ENCODE results near the gene ENGASE. TPM values are rescaled to one million over a fixed set of nuclear protein-coding genes. Genes with fewer than 3 reads are reported as not detected.

The ENGASE gene
- total and polyA plus RNA-seq, 2 experiments from 2014 or later = 9.0 to 27.1 TPM

DNA sequence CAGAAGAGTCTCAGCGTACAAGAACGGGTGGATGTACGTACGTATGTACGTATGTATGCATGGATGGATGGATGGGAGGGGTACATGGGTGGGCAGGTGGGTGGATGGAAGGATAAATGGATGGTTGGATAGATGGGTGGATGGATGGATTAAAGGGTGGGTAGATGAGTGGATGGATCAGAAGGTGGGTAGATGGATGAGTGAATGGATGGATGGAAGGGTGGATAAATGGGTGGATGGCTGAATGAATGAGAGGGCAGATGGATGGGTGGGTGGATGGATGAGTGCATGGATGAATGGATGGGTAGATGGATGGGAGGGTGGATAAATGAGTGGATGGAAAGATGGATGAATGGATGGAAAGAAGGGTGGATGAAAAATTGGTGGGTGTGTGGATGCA, 45.6 kb downstream of the ENGASE start (continued):
- no peak for TF ChIP-seq NANOG (IDR thresholded peaks at IDR 0.05; ENCODE audit: borderline replicate concordance)

DNA sequence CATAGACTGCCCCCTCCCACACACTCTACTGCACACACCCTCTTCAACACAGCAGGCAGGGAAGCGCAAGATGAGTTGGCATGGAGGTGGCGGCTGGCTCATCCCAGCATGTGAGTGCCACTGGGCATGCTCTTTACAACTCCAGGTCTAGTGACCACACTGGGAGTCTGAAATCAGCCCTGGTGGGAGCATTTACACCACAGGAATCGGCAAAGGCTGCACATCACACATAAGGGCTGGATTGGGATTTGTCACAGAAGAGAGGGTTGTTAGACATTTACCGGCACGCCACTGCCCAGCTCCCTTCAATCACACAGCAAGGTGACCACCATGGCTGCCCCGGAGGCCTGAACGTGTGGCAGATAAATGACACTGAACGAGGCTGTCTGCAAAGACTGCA, 49.4 kb downstream of the ENGASE start:
- Mint-ChIP-seq H3K4me1 (no peaks in the 10 kb centered on the region; the same call in 2 of the 3 replicates), H3K4me3 (no peak overlapping the region; the same call in 2 of the 3 replicates), H3K36me3 (ENCODE audit: low read depth) (no peaks in the 10 kb centered on the region; the same call in 2 of the 3 replicates), H3K27me3 (ENCODE audit: insufficient read depth, low read depth, poor library complexity) (peaks cover 11% of the 10 kb centered on the region), H3K9me3 (no peaks in the 10 kb centered on the region), H3K27ac (no peak overlapping the region)
- TF ChIP-seq POLR2AphosphoS5 (IDR thresholded peaks at IDR 0.05; ENCODE audit: low read depth) (no peak), ZNF114 (CRISPR knock-in tag; IDR thresholded peaks at IDR 0.05) (no peak), JUNB (IDR thresholded peaks at IDR 0.05; ENCODE audit: unreplicated experiment) (no peak), EZH2 (IDR thresholded peaks at IDR 0.05; ENCODE audit: low read depth, unreplicated experiment) (no peak)
- TF ChIP-seq, protein P1, sequence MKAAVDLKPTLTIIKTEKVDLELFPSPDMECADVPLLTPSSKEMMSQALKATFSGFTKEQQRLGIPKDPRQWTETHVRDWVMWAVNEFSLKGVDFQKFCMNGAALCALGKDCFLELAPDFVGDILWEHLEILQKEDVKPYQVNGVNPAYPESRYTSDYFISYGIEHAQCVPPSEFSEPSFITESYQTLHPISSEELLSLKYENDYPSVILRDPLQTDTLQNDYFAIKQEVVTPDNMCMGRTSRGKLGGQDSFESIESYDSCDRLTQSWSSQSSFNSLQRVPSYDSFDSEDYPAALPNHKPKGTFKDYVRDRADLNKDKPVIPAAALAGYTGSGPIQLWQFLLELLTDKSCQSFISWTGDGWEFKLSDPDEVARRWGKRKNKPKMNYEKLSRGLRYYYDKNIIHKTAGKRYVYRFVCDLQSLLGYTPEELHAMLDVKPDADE (IDR thresholded peaks at IDR 0.05) = no peak
- H3K4me2 ChIP-seq = no peak overlapping the region
- H3K4me3 ChIP-seq = no peak overlapping the region
- H2AFZ ChIP-seq = no peak overlapping the region
- H3F3A ChIP-seq (replicated peaks; ENCODE audit: low read depth) = no peaks in the 10 kb centered on the region
- ATAC-seq (no peak), DNase-seq (ENCODE audit: low spot score) (no peak)
- no peaks in the 10 kb centered on the region for H3K27me3 ChIP-seq (ENCODE audit: insufficient read depth)
- no peak overlapping the region for H3K27ac ChIP-seq (ENCODE audit: low read depth)
- no peaks in the 10 kb centered on the region for H3K79me2 ChIP-seq (replicated peaks; ENCODE audit: insufficient read depth)
- no peaks in the 10 kb centered on the region for H3K4me1 ChIP-seq (ENCODE audit: insufficient read depth)
- no peaks in the 10 kb centered on the region for H4K20me1 ChIP-seq (replicated peaks; ENCODE audit: insufficient read depth)
- H3K9me2 ChIP-seq (ENCODE audit: insufficient read depth) = no peaks in the 10 kb centered on the region
- no peaks in the 10 kb centered on the region for H3K36me3 ChIP-seq (ENCODE audit: insufficient read depth)

DNA sequence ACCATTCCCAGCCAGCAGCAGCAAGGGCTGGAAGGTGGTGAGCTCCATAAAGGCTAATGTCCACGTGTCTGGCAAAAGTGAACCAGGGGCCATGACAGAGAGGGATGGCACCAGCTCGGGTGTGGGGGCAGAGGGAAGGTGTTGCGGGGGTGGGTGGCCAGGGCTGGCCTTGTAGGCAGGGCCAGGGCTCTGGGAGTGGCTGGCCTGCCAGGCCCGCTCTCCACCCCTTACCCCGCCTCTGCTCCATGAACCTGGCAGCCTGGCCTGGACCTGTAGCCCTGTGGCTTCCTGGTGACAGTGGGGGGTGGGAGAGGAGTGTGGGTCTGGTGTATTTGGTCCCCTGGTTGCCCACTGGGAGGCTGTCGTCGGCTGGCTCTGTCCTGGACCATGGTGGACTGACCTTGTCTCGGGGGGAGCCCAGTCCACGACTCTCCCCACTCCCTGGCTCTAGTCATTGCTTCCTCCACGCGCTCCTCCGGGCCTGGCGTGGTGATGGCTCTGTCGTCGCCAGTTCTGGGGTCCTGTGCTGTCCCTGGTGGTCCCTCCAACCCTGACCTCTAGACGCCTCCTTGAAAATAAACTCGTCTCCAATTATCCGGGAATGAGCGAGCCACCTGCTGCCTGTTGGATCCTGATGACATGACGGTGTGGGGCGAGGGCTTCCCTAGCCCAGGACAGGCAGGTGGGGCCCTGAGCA, 50.0 kb downstream of the ENGASE start:
- H3K79me2 ChIP-seq (replicated peaks; ENCODE audit: insufficient read depth) = no peaks in the 10 kb centered on the region
- H3K9me3 Mint-ChIP-seq = no peaks in the 10 kb centered on the region
- no peaks in the 10 kb centered on the region for H3K36me3 ChIP-seq (ENCODE audit: insufficient read depth)
- no peak overlapping the region for H3K4me3 ChIP-seq
- no peaks in the 10 kb centered on the region for H3K27me3 ChIP-seq (ENCODE audit: insufficient read depth)
- H3K4me3 Mint-ChIP-seq = no peak overlapping the region
- H3K9me2 ChIP-seq (ENCODE audit: insufficient read depth) = no peaks in the 10 kb centered on the region
- H3K4me1 Mint-ChIP-seq = no peaks in the 10 kb centered on the region; the same call in 2 of the 3 replicates
- peaks cover 11% of the 10 kb centered on the region for H3K27me3 Mint-ChIP-seq (ENCODE audit: insufficient read depth, low read depth, poor library complexity)
- H3K4me2 ChIP-seq = no peak overlapping the region
- H3K4me1 ChIP-seq (ENCODE audit: insufficient read depth) = no peaks in the 10 kb centered on the region
- H3K36me3 Mint-ChIP-seq (ENCODE audit: low read depth) = no peaks in the 10 kb centered on the region; the same call in 2 of the 3 replicates
- no peak overlapping the region for H2AFZ ChIP-seq
- no peak overlapping the region for H3K27ac ChIP-seq (ENCODE audit: low read depth)
- no peak overlapping the region for H3K27ac Mint-ChIP-seq
- DNase-seq (ENCODE audit: low spot score) (no peak), ATAC-seq (no peak)
- no peaks in the 10 kb centered on the region for H4K20me1 ChIP-seq (replicated peaks; ENCODE audit: insufficient read depth)
- H3F3A ChIP-seq (replicated peaks; ENCODE audit: low read depth) = no peaks in the 10 kb centered on the region
- TF ChIP-seq, protein P1 (IDR thresholded peaks at IDR 0.05) = no peak
- no peak for TF ChIP-seq JUNB (IDR thresholded peaks at IDR 0.05; ENCODE audit: unreplicated experiment)
- TF ChIP-seq, protein P2, sequence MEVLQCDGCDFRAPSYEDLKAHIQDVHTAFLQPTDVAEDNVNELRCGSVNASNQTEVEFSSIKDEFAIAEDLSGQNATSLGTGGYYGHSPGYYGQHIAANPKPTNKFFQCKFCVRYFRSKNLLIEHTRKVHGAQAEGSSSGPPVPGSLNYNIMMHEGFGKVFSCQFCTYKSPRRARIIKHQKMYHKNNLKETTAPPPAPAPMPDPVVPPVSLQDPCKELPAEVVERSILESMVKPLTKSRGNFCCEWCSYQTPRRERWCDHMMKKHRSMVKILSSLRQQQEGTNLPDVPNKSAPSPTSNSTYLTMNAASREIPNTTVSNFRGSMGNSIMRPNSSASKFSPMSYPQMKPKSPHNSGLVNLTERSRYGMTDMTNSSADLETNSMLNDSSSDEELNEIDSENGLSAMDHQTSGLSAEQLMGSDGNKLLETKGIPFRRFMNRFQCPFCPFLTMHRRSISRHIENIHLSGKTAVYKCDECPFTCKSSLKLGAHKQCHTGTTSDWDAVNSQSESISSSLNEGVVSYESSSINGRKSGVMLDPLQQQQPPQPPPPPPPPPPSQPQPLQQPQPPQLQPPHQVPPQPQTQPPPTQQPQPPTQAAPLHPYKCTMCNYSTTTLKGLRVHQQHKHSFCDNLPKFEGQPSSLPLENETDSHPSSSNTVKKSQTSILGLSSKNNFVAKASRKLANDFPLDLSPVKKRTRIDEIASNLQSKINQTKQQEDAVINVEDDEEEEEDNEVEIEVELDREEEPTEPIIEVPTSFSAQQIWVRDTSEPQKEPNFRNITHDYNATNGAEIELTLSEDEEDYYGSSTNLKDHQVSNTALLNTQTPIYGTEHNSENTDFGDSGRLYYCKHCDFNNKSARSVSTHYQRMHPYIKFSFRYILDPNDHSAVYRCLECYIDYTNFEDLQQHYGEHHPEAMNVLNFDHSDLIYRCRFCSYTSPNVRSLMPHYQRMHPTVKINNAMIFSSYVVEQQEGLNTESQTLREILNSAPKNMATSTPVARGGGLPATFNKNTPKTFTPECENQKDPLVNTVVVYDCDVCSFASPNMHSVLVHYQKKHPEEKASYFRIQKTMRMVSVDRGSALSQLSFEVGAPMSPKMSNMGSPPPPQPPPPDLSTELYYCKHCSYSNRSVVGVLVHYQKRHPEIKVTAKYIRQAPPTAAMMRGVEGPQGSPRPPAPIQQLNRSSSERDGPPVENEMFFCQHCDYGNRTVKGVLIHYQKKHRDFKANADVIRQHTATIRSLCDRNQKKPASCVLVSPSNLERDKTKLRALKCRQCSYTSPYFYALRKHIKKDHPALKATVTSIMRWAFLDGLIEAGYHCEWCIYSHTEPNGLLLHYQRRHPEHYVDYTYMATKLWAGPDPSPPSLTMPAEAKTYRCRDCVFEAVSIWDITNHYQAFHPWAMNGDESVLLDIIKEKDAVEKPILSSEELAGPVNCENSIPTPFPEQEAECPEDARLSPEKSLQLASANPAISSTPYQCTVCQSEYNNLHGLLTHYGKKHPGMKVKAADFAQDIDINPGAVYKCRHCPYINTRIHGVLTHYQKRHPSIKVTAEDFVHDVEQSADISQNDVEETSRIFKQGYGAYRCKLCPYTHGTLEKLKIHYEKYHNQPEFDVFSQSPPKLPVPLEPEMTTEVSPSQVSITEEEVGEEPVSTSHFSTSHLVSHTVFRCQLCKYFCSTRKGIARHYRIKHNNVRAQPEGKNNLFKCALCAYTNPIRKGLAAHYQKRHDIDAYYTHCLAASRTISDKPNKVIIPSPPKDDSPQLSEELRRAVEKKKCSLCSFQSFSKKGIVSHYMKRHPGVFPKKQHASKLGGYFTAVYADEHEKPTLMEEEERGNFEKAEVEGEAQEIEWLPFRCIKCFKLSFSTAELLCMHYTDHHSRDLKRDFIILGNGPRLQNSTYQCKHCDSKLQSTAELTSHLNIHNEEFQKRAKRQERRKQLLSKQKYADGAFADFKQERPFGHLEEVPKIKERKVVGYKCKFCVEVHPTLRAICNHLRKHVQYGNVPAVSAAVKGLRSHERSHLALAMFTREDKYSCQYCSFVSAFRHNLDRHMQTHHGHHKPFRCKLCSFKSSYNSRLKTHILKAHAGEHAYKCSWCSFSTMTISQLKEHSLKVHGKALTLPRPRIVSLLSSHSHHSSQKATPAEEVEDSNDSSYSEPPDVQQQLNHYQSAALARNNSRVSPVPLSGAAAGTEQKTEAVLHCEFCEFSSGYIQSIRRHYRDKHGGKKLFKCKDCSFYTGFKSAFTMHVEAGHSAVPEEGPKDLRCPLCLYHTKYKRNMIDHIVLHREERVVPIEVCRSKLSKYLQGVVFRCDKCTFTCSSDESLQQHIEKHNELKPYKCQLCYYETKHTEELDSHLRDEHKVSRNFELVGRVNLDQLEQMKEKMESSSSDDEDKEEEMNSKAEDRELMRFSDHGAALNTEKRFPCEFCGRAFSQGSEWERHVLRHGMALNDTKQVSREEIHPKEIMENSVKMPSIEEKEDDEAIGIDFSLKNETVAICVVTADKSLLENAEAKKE (CRISPR knock-in tag; IDR thresholded peaks at IDR 0.05) = no peak
- TF ChIP-seq CREB1 (CRISPR knock-in tag; IDR thresholded peaks at IDR 0.05; ENCODE audit: low read depth) = no peak
- TF ChIP-seq, protein P3, sequence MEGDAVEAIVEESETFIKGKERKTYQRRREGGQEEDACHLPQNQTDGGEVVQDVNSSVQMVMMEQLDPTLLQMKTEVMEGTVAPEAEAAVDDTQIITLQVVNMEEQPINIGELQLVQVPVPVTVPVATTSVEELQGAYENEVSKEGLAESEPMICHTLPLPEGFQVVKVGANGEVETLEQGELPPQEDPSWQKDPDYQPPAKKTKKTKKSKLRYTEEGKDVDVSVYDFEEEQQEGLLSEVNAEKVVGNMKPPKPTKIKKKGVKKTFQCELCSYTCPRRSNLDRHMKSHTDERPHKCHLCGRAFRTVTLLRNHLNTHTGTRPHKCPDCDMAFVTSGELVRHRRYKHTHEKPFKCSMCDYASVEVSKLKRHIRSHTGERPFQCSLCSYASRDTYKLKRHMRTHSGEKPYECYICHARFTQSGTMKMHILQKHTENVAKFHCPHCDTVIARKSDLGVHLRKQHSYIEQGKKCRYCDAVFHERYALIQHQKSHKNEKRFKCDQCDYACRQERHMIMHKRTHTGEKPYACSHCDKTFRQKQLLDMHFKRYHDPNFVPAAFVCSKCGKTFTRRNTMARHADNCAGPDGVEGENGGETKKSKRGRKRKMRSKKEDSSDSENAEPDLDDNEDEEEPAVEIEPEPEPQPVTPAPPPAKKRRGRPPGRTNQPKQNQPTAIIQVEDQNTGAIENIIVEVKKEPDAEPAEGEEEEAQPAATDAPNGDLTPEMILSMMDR (conservative IDR thresholded peaks at IDR 0.05; ENCODE audit: low read depth in 2 of 2) = no peak

All from GM23338 (cell line).